NCI-H446 (cell line): ENCODE data around the gene WIPF3.

Experiments used
- DNase-seq, 2 experiments: peaks; one replicate each; lab custom pipeline; 2025; lab: John Stamatoyannopoulos, UW

WIPF3 gene

GRCh38 chr7:29809533-29810155 lies 3.3 kb downstream of the WIPF3 start:
- DNase-seq, result no peak

- DNase-seq, result no peak
Observed at GRCh38 chr7:29810297-29810696, 4.0 kb downstream of the WIPF3 start.

GRCh38 chr7:29810813-29811482 lies 4.6 kb downstream of the WIPF3 start:
- DNase-seq, result no peak

GRCh38 chr7:29811586-29811985 lies 5.3 kb downstream of the WIPF3 start:
- DNase-seq, result no peak

GRCh38 chr7:29812185-29812876 lies 6.0 kb downstream of the WIPF3 start:
- no peak for DNase-seq

- DNase-seq, result no peak
Observed at GRCh38 chr7:29815181-29816105, 9.1 kb downstream of the WIPF3 start.

- no peak for DNase-seq
Observed at GRCh38 chr7:29818308-29818707, 12.0 kb downstream of the WIPF3 start.

GRCh38 chr7:29825775-29826529 lies 19.6 kb downstream of the WIPF3 start:
- no peak for DNase-seq

GRCh38 chr7:29826530-29826822 lies 20.2 kb downstream of the WIPF3 start:
- no peak for DNase-seq

GRCh38 chr7:29826904-29827303 lies 20.6 kb downstream of the WIPF3 start:
- no peak for DNase-seq

GRCh38 chr7:29831705-29832104 lies 25.4 kb downstream of the WIPF3 start:
- no peak for DNase-seq

GRCh38 chr7:29833929-29834328 lies 27.6 kb downstream of the WIPF3 start:
- no peak for DNase-seq

GRCh38 chr7:29835718-29836117 lies 29.4 kb downstream of the WIPF3 start:
- DNase-seq, result no peak

GRCh38 chr7:29839302-29839701 lies 33.0 kb downstream of the WIPF3 start:
- DNase-seq, result no peak

GRCh38 chr7:29839921-29840320 lies 33.6 kb downstream of the WIPF3 start:
- DNase-seq, result no peak

GRCh38 chr7:29840701-29841100 lies 34.4 kb downstream of the WIPF3 start:
- DNase-seq, result no peak

GRCh38 chr7:29841926-29842701 lies 35.8 kb downstream of the WIPF3 start:
- no peak for DNase-seq

GRCh38 chr7:29843093-29843492 lies 36.8 kb downstream of the WIPF3 start:
- DNase-seq, result no peak

- no peak for DNase-seq
Observed at GRCh38 chr7:29843726-29844125, 37.4 kb downstream of the WIPF3 start.

- no peak for DNase-seq
Observed at GRCh38 chr7:29844559-29844958, 38.3 kb downstream of the WIPF3 start.

GRCh38 chr7:29847496-29847895 lies 41.2 kb downstream of the WIPF3 start:
- no peak for DNase-seq
